Fibroblast of lung (primary cell): ENCODE measurements around the gene PCAT7.

ENCODE experiments used
- EZH2 ChIP-seq: IDR thresholded peaks from 2 replicates; pipeline ENCODE4 v1.5.1; 2012; ENCODE audit warnings: low read length, control low read depth, mild to moderate bottlenecking; ENCODE audit errors: missing control alignments
- TF ChIP-seq, protein P1 (sequence below), 2 donors: IDR thresholded peaks in 1 of 2; conservative IDR thresholded peaks in 1 of 2; 1 replicate in 1 of 2; 2 replicates in 1 of 2; pipeline ENCODE4 v1.5.1; 2011 to 2012; ENCODE audit warnings: low read length in 2 of 2, control low read depth in 1 of 2, inconsistent platforms in 1 of 2, low read depth in 1 of 2, mild to moderate bottlenecking in 1 of 2

DNA sequence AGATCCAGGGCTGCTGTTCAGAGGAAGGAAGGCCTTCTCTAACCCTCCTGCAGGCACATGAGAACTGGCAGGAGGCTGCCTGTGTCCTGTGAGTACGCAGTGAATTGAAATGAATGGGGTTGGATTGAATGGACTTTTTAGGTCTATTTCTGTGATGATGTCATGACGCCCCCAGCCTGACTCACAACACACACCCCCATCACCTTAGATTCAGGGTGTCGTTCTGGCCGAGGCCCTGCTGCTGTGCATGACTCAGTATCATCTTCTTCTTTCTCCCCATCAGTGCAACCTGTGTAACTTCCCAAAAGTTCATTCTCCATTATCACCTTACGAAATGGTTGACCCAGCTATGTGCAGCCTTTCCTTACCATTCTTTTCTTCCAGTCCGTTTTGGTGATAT lies 5.4 kb downstream of the PCAT7 start:
- TF ChIP-seq, protein P1, sequence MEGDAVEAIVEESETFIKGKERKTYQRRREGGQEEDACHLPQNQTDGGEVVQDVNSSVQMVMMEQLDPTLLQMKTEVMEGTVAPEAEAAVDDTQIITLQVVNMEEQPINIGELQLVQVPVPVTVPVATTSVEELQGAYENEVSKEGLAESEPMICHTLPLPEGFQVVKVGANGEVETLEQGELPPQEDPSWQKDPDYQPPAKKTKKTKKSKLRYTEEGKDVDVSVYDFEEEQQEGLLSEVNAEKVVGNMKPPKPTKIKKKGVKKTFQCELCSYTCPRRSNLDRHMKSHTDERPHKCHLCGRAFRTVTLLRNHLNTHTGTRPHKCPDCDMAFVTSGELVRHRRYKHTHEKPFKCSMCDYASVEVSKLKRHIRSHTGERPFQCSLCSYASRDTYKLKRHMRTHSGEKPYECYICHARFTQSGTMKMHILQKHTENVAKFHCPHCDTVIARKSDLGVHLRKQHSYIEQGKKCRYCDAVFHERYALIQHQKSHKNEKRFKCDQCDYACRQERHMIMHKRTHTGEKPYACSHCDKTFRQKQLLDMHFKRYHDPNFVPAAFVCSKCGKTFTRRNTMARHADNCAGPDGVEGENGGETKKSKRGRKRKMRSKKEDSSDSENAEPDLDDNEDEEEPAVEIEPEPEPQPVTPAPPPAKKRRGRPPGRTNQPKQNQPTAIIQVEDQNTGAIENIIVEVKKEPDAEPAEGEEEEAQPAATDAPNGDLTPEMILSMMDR (conservative IDR thresholded peaks at IDR 0.05 in 1 of 2, IDR thresholded peaks at IDR 0.05 in 1 of 2; ENCODE audit: low read depth in 1 of 2, low read length in 2 of 2), result no peak
- TF ChIP-seq EZH2, result no peak
